GM12891 (cell line): ENCODE data around the gene RHBDL1.
A peak's percentile ranks its signal among the peaks of the same experiment; 100 is the strongest.

Source experiments
- POLR2A ChIP-seq: IDR thresholded peaks from 2 replicates; pipeline ENCODE4 v1.6.1; 2011; ENCODE audit warnings: low read depth, low read length, control low read depth
- POLR2AphosphoS5 ChIP-seq: IDR thresholded peaks from 2 replicates; pipeline ENCODE4 v1.6.1; 2011; ENCODE audit warnings: low read depth, low read length, control low read depth
- SPI1 ChIP-seq: IDR thresholded peaks from 2 replicates; pipeline ENCODE4 v1.6.1; 2011; ENCODE audit warnings: low read depth, low read length, control low read depth
- TAF1 ChIP-seq: IDR thresholded peaks from 2 replicates; pipeline ENCODE4 v1.6.1; 2011; ENCODE audit warnings: low read depth, low read length, control low read depth

DNA sequence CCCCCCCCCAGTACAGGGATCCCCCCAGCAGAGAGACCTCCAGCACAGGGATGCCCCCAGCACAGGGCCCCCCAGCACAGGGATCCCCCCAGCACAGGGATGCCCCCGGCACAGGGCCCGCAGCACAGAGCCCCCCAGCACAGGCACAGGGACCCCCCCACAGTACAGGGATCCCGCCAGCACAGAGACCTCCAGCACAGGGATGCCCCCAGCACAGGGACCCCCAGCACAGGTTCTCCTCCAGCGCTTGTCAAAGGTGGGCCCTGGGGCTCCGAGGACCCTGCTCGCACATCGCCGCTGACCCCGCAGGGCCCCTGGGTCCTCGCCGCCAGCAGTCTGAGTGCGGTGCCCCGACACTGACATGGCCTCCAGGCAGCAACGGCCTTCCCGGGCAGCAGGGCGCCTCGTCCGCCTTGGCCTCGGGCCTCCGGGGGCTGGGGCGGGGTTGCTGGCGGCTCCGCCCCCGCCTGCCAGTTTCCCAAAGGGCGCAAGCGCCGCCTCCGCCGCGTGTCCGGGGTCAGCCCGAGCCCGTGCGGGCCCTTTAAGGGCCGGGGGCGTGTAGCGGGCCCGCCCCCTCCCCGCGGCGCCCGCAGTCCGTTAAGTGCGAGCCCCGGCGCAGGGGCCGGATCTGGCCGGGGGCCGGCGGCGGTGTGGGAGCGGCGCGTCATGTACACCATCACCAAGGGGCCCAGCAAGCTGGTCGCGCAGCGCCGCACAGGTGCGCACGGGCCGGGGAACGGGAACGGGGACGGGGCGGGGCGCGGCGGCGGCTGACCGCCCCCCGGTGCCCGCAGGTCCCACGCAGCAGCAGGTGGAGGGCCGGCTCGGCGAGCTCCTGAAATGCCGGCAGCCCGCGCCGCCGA lies 33.9 kb upstream of the RHBDL1 start, which contains the start of gene MCRIP2:
- no peak for TF ChIP-seq TAF1
- peak; percentile 20; the same call in 1 of the 2 replicates for TF ChIP-seq POLR2A
- no peak for TF ChIP-seq SPI1
- TF ChIP-seq POLR2AphosphoS5 = no peak
